Muscle of leg (tissue), 11 donors: ENCODE measurements around the gene MTUS2. TPM values are rescaled to one million over a fixed set of nuclear protein-coding genes. Genes with fewer than 3 reads are reported as not detected.
"Not testable (repeated sequence)": the region's sequence is repeated elsewhere in the genome, so short reads cannot be mapped to it uniquely, and the experiment has no call there.

Source experiments
- DNase-seq: peaks from one replicate; pipeline ENCODE4 v3.0.0; 2013
- H3K27ac ChIP-seq: one replicate; pipeline ENCODE4 v1.5.1; 2013; ENCODE audit warnings: mild to moderate bottlenecking, low read length, control low read depth
- H3K27me3 ChIP-seq: one replicate; pipeline ENCODE4 v1.6.1; 2013; ENCODE audit warnings: low read length; ENCODE audit not compliant: control insufficient read depth, insufficient read depth
- H3K36me3 ChIP-seq: one replicate; pipeline ENCODE4 v1.6.1; 2013; ENCODE audit warnings: low read length; ENCODE audit not compliant: control insufficient read depth, insufficient read depth
- H3K4me1 ChIP-seq: one replicate; pipeline ENCODE4 v1.6.1; 2013; ENCODE audit warnings: low read length; ENCODE audit not compliant: control insufficient read depth, insufficient read depth
- H3K4me3 ChIP-seq: one replicate; pipeline ENCODE4 v1.5.1; 2013; ENCODE audit warnings: low read length, control low read depth
- H3K9me3 ChIP-seq: replicated peaks from 2 replicates; pipeline ENCODE4 v1.6.1; 2013; ENCODE audit warnings: low read depth, low read length; ENCODE audit not compliant: control insufficient read depth
- WGBS: methylation state at CpG from one replicate; pipeline ENCODE4 v1.1.5; 2013; ENCODE audit warnings: missing lambda C conversion rate; ENCODE audit not compliant: insufficient coverage; 5-methylcytosine and 5-hydroxymethylcytosine counted together
- polyA plus RNA-seq, 8 donors: library from polyadenylated mRNA; unstranded; fragments of 120-200 nt; gene quantifications; one replicate each; pipeline versions ENCODE4 v1.2.1 to v1.2.3, GENCODE V29; 2013; ENCODE audit warnings: inconsistent platforms in 1 of 8, low replicate concordance in 1 of 8; ENCODE audit not compliant: insufficient read length in 8 of 8, insufficient read depth in 1 of 8
- total RNA-seq: library from RNA; stranded (reverse); fragments of 120-200 nt; gene quantifications from one replicate; pipeline ENCODE4 v1.2.4, GENCODE V29; 2013

Gene MTUS2
- total and polyA plus RNA-seq, 9 donors = 11.3 to 29.5 (median 21.7) TPM

DNA sequence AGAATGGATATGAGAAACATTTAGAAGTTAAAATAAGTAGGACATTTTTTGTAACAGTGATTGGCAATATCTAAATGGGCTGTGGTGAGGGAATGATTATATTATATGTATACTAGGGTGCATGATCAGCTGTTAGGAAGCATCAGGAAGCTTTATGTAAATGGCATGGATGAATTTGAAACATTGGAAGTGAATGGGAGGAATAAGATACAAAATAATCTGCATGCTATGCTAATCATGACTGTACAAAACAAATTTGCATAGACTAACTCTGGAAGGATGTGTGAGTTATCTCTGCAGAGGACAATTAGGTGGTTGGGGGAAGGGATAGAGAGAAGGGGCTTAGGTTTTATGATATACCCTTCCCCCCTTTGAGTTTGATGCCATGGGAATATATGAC, 156.5 kb downstream of the MTUS2 start:
- Histone ChIP-seq H3K27ac (no peak overlapping the region), H3K36me3 (no peaks in the 10 kb centered on the region), H3K4me3 (no peak overlapping the region), H3K4me1 (no peaks in the 10 kb centered on the region), H3K9me3 (no peaks in the 10 kb centered on the region), H3K27me3 (peaks cover 3% of the 10 kb centered on the region)
- no peak for DNase-seq

DNA sequence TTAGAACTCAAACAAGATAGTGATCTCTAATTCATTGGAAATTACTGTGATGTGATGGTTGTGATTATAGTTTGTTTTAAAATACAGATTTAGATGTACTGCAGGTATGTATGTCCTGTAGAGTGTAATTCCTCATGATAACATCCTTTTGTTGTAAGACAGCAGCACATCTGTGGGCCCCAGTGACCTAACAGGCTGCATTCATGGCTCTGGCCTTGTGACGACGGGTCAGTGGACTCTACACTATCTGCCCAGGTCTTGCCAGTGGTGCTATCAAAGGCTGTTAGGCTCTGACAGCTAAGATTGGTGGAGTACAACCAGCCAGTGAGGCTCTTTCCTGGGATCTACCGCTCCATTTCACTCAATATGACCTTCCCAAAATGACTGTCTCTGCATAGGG, 158.4 kb downstream of the MTUS2 start:
- Histone ChIP-seq H3K27ac (no peak overlapping the region), H3K9me3 (no peaks in the 10 kb centered on the region), H3K27me3 (peaks cover 3% of the 10 kb centered on the region), H3K4me3 (no peak overlapping the region), H3K36me3 (no peaks in the 10 kb centered on the region), H3K4me1 (no peaks in the 10 kb centered on the region)
- DNase-seq = no peak
- no CpG with 5 or more reads among the region's 3 CpGs for WGBS

DNA sequence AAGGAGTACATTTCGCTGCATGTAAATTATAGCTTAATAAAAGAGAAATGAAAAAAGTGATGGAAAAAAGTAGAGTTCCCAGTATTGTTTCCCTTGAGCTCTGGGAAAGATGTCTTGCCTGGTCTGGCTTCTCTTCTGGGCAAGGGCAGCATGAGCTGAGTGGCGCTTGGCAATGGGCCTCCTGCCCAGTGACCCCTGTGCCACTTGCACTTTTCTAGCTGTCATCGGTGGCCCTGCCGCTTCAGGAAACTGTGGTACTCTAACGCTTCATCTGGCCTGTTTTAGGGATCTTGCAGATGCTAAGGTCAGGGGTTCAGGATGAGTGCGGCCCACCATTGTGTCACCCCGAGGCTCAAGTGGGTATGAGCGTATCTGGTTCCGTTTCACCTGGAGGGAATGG, 161.4 kb downstream of the MTUS2 start:
- H3K36me3 ChIP-seq = no peaks in the 10 kb centered on the region
- H3K27ac ChIP-seq = no peak overlapping the region
- peaks cover 2% of the 10 kb centered on the region for H3K4me1 ChIP-seq
- DNase-seq = no peak
- no peak overlapping the region for H3K4me3 ChIP-seq
- H3K9me3 ChIP-seq = no peaks in the 10 kb centered on the region
- WGBS = 92% methylated on average over 8 of the region's 9 CpGs
- H3K27me3 ChIP-seq = peaks cover 3% of the 10 kb centered on the region

DNA sequence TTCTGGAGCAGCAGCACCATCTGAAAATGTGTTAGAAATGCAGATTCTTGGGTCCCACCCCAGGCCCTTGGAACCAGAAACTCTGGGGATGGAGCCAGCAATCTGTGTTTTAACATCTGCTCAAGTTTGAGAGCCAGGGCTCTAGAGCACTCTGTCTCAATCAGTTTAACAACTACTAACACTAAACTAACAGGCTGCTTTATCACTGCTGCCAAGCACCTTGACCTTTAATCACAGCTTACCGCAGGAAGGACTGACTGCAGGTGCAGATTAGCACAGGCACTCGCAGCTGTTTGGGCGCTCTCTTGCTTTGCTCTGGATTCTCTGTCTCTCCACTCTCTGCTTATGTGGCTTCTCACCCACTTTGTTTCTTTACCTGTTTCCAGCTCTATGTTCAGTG, 163.5 kb downstream of the MTUS2 start:
- 27% methylated on average over 3 of the region's 3 CpGs for WGBS
- no peaks in the 10 kb centered on the region for H3K9me3 ChIP-seq
- H3K27ac ChIP-seq = no peak overlapping the region
- H3K36me3 ChIP-seq = no peaks in the 10 kb centered on the region
- peaks cover 2% of the 10 kb centered on the region for H3K4me1 ChIP-seq
- H3K4me3 ChIP-seq = no peak overlapping the region
- peak; percentile 38 for DNase-seq
- H3K27me3 ChIP-seq = peaks cover 2% of the 10 kb centered on the region

GRCh38 chr13:28984326-28984725, 164.2 kb downstream of the MTUS2 start:
- Histone ChIP-seq H3K9me3 (no peaks in the 10 kb centered on the region), H3K4me3 (no peak overlapping the region), H3K36me3 (no peaks in the 10 kb centered on the region), H3K4me1 (peaks cover 2% of the 10 kb centered on the region), H3K27ac (no peak overlapping the region), H3K27me3 (no peaks in the 10 kb centered on the region)
- 13% methylated on average over 3 of the region's 8 CpGs for WGBS
- no peak for DNase-seq

DNA sequence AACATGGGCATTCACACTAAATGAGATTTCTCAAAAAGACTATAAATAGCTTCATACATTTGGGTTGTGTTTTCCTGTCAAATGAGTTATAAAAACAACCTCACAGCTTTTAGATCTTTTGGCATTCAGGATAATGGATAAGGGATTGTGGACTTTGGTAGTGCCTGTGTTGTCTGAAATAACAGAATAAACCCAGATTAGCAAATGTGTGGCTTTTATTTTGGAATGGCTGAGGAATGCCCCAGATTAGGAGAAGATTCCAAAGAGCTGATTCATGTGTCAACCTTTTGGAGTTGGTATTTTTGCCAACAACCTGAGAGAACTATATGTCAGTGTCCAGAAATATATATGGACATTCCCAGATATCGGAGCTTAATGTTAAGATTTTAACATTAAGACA, 164.7 kb downstream of the MTUS2 start:
- no CpG with 5 or more reads among the region's 1 CpG for WGBS
- Histone ChIP-seq H3K4me3 (no peak overlapping the region), H3K27ac (no peak overlapping the region), H3K36me3 (no peaks in the 10 kb centered on the region), H3K4me1 (peaks cover 2% of the 10 kb centered on the region), H3K27me3 (no peaks in the 10 kb centered on the region), H3K9me3 (no peaks in the 10 kb centered on the region)
- no peak for DNase-seq

DNA sequence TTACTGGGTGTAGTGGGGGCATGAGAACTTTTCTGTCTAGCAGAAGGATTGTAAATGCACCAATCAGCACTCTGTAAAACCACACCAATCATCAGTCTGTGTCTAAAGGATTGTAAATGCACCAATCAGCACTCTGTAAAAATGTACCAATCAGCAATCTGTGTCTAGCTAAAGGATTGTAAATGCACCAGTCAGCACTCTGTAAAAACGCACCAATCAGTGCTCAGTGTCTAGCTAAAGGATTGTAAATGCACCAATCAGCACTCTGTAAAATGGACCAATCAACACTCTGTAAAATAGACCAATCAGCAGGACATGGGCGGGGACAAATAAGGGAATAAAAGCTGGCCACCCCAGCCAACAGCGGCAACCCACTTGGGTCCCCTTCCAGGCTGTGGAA, 170.2 kb downstream of the MTUS2 start:
- not testable (repeated sequence) for H3K36me3 ChIP-seq, H3K9me3 ChIP-seq, H3K27ac ChIP-seq, DNase-seq, H3K4me3 ChIP-seq, H3K27me3 ChIP-seq, H3K4me1 ChIP-seq
- 73% methylated on average over 2 of the region's 3 CpGs for WGBS

GRCh38 chr13:28991764-28992163, 171.6 kb downstream of the MTUS2 start:
- DNase-seq = no peak
- no peak overlapping the region for H3K4me3 ChIP-seq
- no peaks in the 10 kb centered on the region for H3K27me3 ChIP-seq
- no peaks in the 10 kb centered on the region for H3K36me3 ChIP-seq
- no peak overlapping the region for H3K27ac ChIP-seq
- H3K4me1 ChIP-seq = no peaks in the 10 kb centered on the region
- H3K9me3 ChIP-seq = no peaks in the 10 kb centered on the region

GRCh38 chr13:29000826-29001225, 180.7 kb downstream of the MTUS2 start:
- H3K27me3 ChIP-seq = no peaks in the 10 kb centered on the region
- no peaks in the 10 kb centered on the region for H3K4me1 ChIP-seq
- no peak overlapping the region for H3K4me3 ChIP-seq
- no peaks in the 10 kb centered on the region for H3K9me3 ChIP-seq
- WGBS = 95% methylated on average over 2 of the region's 3 CpGs
- no peak overlapping the region for H3K27ac ChIP-seq
- H3K36me3 ChIP-seq = no peaks in the 10 kb centered on the region
- DNase-seq = no peak

- WGBS = 45% methylated on average over 7 of the region's 8 CpGs
- Histone ChIP-seq H3K27me3 (no peaks in the 10 kb centered on the region), H3K36me3 (no peaks in the 10 kb centered on the region), H3K4me1 (no peaks in the 10 kb centered on the region), H3K9me3 (no peaks in the 10 kb centered on the region), H3K27ac (no peak overlapping the region), H3K4me3 (no peak overlapping the region)
- no peak for DNase-seq
Observed at GRCh38 chr13:29005035-29005762, 185.1 kb downstream of the MTUS2 start.

DNA sequence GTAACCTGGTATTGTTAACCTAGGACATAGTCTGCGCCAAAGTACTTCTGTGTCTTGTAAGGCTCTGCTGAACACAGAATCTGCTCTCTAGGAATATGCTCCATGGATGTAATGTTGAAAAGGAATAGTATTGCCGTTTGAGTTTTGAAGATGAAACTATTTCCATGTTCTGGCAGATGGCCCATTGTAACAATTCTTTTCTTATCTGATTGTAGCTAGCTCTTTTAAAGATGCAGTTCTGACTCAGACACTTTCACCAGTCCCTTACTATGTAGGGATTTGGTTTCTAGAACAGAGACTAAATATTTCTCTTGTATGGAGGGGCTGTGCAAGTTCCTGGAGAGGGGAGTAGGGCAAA, 185.6 kb downstream of the MTUS2 start:
- Histone ChIP-seq H3K27ac (no peak overlapping the region), H3K4me1 (no peaks in the 10 kb centered on the region), H3K27me3 (peaks cover 1% of the 10 kb centered on the region), H3K36me3 (no peaks in the 10 kb centered on the region), H3K4me3 (no peak overlapping the region), H3K9me3 (no peaks in the 10 kb centered on the region)
- no CpG with 5 or more reads among the region's 2 CpGs for WGBS
- DNase-seq = no peak
